ENCODE data around the gene RAB3IL1.

- TF ChIP-seq CTCF (tag by site-specific recombination; IDR thresholded peaks at IDR 0.05) (no peak), REPIN1 (tag by site-specific recombination; IDR thresholded peaks at IDR 0.05; ENCODE audit: low read depth) (no peak)
These were observed 33.4 kb downstream of the RAB3IL1 start for GRCh38 chr11:61883947-61884346.
